ENCODE measurements around the gene THG1L.

DNA sequence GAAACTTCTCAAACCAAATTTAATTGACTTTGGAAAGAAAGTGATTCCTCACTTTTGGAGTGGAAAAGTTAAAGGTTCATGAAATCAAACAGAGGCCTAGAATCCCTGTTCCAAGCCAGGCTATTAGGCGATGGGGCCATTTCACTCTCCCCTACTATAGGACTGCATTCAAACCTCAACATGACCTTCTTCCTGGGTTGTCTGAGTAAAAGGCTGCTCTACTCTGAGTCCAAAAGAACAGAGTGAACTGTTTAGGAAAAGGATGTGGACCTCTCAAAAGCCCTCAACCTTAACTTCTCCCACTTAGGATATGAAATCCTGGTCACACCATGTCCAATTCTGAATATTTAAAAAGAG, 44.0 kb upstream of the THG1L start:
- TF ChIP-seq, protein P1, sequence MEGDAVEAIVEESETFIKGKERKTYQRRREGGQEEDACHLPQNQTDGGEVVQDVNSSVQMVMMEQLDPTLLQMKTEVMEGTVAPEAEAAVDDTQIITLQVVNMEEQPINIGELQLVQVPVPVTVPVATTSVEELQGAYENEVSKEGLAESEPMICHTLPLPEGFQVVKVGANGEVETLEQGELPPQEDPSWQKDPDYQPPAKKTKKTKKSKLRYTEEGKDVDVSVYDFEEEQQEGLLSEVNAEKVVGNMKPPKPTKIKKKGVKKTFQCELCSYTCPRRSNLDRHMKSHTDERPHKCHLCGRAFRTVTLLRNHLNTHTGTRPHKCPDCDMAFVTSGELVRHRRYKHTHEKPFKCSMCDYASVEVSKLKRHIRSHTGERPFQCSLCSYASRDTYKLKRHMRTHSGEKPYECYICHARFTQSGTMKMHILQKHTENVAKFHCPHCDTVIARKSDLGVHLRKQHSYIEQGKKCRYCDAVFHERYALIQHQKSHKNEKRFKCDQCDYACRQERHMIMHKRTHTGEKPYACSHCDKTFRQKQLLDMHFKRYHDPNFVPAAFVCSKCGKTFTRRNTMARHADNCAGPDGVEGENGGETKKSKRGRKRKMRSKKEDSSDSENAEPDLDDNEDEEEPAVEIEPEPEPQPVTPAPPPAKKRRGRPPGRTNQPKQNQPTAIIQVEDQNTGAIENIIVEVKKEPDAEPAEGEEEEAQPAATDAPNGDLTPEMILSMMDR (IDR thresholded peaks at IDR 0.05): no peak
- no peak for TF ChIP-seq POLR2A (IDR thresholded peaks at IDR 0.05)

Data from heart left ventricle (tissue), 13 donors.